ENCODE measurements around the gene SLC39A3.

Gene SLC39A3

GRCh38 chr19:2701361-2702169 lies 38.3 kb downstream of the SLC39A3 start:
- DNase-seq: no peak

- DNase-seq: no peak
Observed at GRCh38 chr19:2700660-2701360, 39.0 kb downstream of the SLC39A3 start.

GRCh38 chr19:2699413-2700140 lies 40.2 kb downstream of the SLC39A3 start:
- DNase-seq: no peak

GRCh38 chr19:2694196-2694595 lies 45.6 kb downstream of the SLC39A3 start:
- DNase-seq: no peak

GRCh38 chr19:2693492-2694160 lies 46.2 kb downstream of the SLC39A3 start:
- no peak for DNase-seq

GRCh38 chr19:2691951-2692350 lies 47.9 kb downstream of the SLC39A3 start:
- no peak for DNase-seq

- no peak for DNase-seq
Observed at GRCh38 chr19:2690856-2691255, 49.0 kb downstream of the SLC39A3 start.

GRCh38 chr19:2686360-2686759 lies 53.5 kb downstream of the SLC39A3 start:
- DNase-seq: no peak

- no peak for DNase-seq
Observed at GRCh38 chr19:2685204-2685704, 54.6 kb downstream of the SLC39A3 start.

GRCh38 chr19:2683430-2684003 lies 56.3 kb downstream of the SLC39A3 start:
- no peak for DNase-seq
